GM12865 (cell line): Measurements from ENCODE around the gene POC5.

Experiments
- DNase-seq: peaks from one replicate; pipeline ENCODE4 v3.0.0; 2010; ENCODE audit warnings: low read depth
- H3K4me3 ChIP-seq: 2 replicates; pipeline ENCODE4 v1.5.1; 2011; ENCODE audit warnings: mild to moderate bottlenecking, low read depth, low read length, control low read depth
- TF ChIP-seq, protein P1 (sequence below): IDR thresholded peaks from 2 replicates; pipeline ENCODE4 v1.5.1; 2011; ENCODE audit warnings: low read length, control low read depth, low read depth, inconsistent platforms; ENCODE audit not compliant: insufficient read depth; ENCODE audit errors: missing control alignments

POC5 gene

GRCh38 chr5:75660678-75661465 is 56.4 kb downstream of the POC5 start:
- DNase-seq, result peak; percentile 82
- TF ChIP-seq, protein P1, sequence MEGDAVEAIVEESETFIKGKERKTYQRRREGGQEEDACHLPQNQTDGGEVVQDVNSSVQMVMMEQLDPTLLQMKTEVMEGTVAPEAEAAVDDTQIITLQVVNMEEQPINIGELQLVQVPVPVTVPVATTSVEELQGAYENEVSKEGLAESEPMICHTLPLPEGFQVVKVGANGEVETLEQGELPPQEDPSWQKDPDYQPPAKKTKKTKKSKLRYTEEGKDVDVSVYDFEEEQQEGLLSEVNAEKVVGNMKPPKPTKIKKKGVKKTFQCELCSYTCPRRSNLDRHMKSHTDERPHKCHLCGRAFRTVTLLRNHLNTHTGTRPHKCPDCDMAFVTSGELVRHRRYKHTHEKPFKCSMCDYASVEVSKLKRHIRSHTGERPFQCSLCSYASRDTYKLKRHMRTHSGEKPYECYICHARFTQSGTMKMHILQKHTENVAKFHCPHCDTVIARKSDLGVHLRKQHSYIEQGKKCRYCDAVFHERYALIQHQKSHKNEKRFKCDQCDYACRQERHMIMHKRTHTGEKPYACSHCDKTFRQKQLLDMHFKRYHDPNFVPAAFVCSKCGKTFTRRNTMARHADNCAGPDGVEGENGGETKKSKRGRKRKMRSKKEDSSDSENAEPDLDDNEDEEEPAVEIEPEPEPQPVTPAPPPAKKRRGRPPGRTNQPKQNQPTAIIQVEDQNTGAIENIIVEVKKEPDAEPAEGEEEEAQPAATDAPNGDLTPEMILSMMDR, result no peak
- H3K4me3 ChIP-seq, result no peak overlapping the region

DNA sequence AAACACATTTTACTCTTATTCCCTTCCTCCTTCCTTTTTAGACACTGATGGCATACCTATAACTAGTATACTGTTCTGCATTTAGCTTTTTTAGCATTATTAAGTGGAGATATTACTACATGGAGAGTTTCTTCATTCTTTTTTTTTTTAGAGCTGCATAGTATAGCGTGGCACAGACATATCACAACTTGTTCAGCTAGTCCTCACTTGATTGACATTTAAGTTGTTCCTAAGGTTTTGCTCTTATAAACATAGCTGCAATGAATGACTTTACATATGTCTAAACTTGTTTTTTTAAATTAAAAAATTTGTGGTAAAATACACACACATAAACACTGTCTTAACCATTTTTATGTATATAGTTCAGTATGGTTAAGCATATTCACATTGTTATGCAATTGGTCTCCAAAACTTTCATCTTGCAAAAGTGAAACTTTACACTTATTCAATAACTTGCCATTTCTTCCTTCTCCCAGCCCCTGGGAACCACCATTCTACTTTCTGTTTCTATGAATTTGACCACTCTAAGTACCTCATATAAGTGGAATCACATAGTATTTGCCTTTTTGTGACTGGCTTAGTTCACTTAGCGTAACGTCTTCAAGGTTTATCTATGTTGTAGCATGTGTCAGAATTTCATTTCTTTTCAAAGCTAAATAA is 57.3 kb downstream of the POC5 start:
- peak; percentile 27 for DNase-seq
- TF ChIP-seq, protein P1, result no peak
- H3K4me3 ChIP-seq, result no peak overlapping the region

GRCh38 chr5:75656311-75657003 is 60.8 kb downstream of the POC5 start:
- TF ChIP-seq, protein P1, result no peak
- H3K4me3 ChIP-seq, result no peak overlapping the region
- DNase-seq, result no peak

- DNase-seq, result no peak
- TF ChIP-seq, protein P1, result no peak
- H3K4me3 ChIP-seq, result no peak overlapping the region
Observed at GRCh38 chr5:75654693-75655295, 62.4 kb downstream of the POC5 start.

DNA sequence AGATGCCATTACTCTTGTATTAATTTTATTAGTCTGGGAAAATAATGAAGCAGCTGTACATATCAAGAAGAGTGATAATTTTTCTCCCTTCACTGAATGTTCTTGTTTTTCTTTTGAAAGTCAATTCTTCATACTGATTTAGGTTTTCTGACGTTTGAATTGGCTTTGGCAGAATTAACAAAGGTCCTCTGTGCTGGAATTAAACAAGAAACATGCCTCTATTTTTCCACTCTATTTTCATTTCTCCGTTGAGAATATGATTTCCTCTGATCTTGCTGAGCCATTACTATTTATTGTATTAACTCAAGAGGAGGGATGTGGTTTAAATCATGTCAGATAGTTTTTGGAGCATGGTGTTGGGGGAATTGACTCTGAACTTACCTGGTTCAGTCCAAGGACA is 63.7 kb downstream of the POC5 start:
- no peak overlapping the region for H3K4me3 ChIP-seq
- TF ChIP-seq, protein P1, result no peak
- DNase-seq, result no peak

DNA sequence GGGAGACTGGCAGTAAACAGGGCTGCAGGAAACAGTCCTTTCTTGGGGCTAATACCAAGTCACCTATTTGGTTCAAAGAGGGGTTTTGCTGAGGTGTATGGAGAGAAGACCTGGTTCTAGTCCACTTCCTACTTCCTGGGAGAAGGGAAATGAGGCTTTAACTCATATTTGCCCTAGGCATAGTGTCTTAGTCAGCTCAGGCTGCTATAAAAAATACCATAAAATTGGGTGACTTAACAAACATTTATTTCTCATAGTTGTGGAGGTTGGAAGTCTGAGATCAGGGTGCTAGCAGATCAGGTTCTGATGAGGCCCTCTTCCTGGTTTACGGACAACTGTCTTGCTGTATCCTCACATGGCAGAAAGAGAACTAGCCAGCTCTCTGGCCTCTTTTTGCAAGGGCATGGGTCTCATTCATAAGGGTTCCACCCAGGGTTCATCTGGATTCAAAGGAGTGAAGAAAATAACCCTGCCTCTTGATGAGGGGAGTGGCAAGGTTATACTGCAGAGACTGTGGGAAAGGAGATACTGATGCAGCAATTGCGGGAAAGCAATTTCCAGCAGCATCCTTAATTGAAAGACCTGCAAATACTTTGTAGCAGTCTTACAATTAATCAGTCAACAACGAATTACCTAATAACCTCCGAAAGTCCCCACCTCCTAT is 65.5 kb downstream of the POC5 start:
- TF ChIP-seq, protein P1, result no peak
- no peak overlapping the region for H3K4me3 ChIP-seq
- DNase-seq, result no peak
